T-cell (primary cell): ENCODE results near the gene SCYL1. TPM values are rescaled to one million over a fixed set of nuclear protein-coding genes. Genes with fewer than 3 reads are reported as not detected.

ENCODE experiments used
- ATAC-seq, 4 experiments: fragments of 200-7000 bp in 3 of 4; fragments of 150-1000 bp in 1 of 4; cut with Tn5 transposase; replicated peaks in 1 of 4; 1 replicate in 3 of 4; 2 replicates in 1 of 4; pipeline ENCODE4 v1.10.0; 2021; ENCODE audit warnings: moderate library complexity in 3 of 4, mild to moderate bottlenecking in 2 of 4, moderate number of reproducible peaks in 1 of 4
- CTCF ChIA-PET, 2 donors: fragments of 300-600 bp; sonication (Branson Sonifier 250); formaldehyde crosslinking; loops; one replicate each; lab custom pipeline; 2022; ENCODE audit warnings: antibody characterized with exemption in 2 of 2; lab: Charles Lee
- POLR2A ChIA-PET, 2 donors: fragments of 300-600 bp; sonication (Branson Sonifier 250); formaldehyde crosslinking; loops; one replicate each; lab custom pipeline; 2022; ENCODE audit warnings: antibody characterized with exemption in 2 of 2; lab: Charles Lee
- DNase-seq, 35 experiments: peaks; one replicate each; pipeline versions ENCODE4 v3.0.0 to v3.0.0-alpha.2; 2013 to 2023
- H3K27ac ChIP-seq: one replicate; pipeline ENCODE4 v1.5.1; 2013; ENCODE audit warnings: low read length
- H3K27me3 ChIP-seq, 2 experiments: replicated peaks in 1 of 2; 1 replicate in 1 of 2; 2 replicates in 1 of 2; pipeline versions ENCODE4 v1.6.1 to v1.7.0; 2013; ENCODE audit warnings: low read length in 1 of 2, mixed read lengths in 1 of 2; ENCODE audit not compliant: control insufficient read depth in 2 of 2, insufficient read depth in 2 of 2; ENCODE audit errors: extremely low read depth in 1 of 2
- H3K36me3 ChIP-seq, 2 donors: 1 replicate in 1 of 2; 2 replicates in 1 of 2; pipeline versions ENCODE4 v1.6.1 to v1.7.0; 2013; ENCODE audit warnings: low read length in 1 of 2; ENCODE audit not compliant: control insufficient read depth in 2 of 2, insufficient read depth in 1 of 2; ENCODE audit errors: extremely low read depth in 1 of 2
- H3K4me1 ChIP-seq, 2 experiments: 1 replicate in 1 of 2; 2 replicates in 1 of 2; pipeline versions ENCODE4 v1.6.1 to v1.7.0; 2013; ENCODE audit warnings: low read length in 2 of 2, mixed read lengths in 1 of 2; ENCODE audit not compliant: insufficient read depth in 2 of 2, control insufficient read depth in 1 of 2; ENCODE audit errors: extremely low read depth in 1 of 2
- H3K4me3 ChIP-seq, 2 donors: 1 replicate in 1 of 2; 2 replicates in 1 of 2; pipeline versions ENCODE4 v1.5.1 to v1.7.0; 2013; ENCODE audit warnings: mild to moderate bottlenecking in 2 of 2, low read length in 1 of 2, moderate library complexity in 1 of 2; ENCODE audit not compliant: control insufficient read depth in 1 of 2; ENCODE audit errors: extremely low read depth in 1 of 2
- H3K9me3 ChIP-seq: 2 replicates; pipeline ENCODE4 v1.7.0; 2013
- H3K27ac Mint-ChIP-seq, 2 donors: one replicate each; pipeline ENCODE4 v1.8.0; 2020 to 2021; ENCODE audit warnings: mild to moderate bottlenecking in 2 of 2, mixed read lengths in 2 of 2
- H3K27me3 Mint-ChIP-seq, 2 donors: one replicate each; pipeline ENCODE4 v1.8.0; 2021 to 2022; ENCODE audit warnings: mixed read lengths in 2 of 2
- H3K36me3 Mint-ChIP-seq: one replicate; pipeline ENCODE4 v1.8.0; 2021; ENCODE audit warnings: mixed read lengths
- H3K4me1 Mint-ChIP-seq, 3 donors: one replicate each; pipeline ENCODE4 v1.8.0; 2020 to 2022; ENCODE audit warnings: mixed read lengths in 3 of 3, mild to moderate bottlenecking in 1 of 3
- H3K4me3 Mint-ChIP-seq, 3 donors: one replicate each; pipeline ENCODE4 v1.8.0; 2020 to 2022; ENCODE audit warnings: mild to moderate bottlenecking in 3 of 3, mixed read lengths in 3 of 3, moderate library complexity in 3 of 3
- H3K9me3 Mint-ChIP-seq, 3 donors: one replicate each; pipeline ENCODE4 v1.8.0; 2020 to 2022; ENCODE audit warnings: mixed read lengths in 3 of 3
- WGBS: methylation state at CpG from one replicate; pipeline ENCODE4 v1.1.5; 2013; ENCODE audit warnings: missing lambda C conversion rate; ENCODE audit not compliant: insufficient coverage; 5-methylcytosine and 5-hydroxymethylcytosine counted together
- total RNA-seq, 35 experiments: library from RNA in 6 of 35; stranded (reverse) in 6 of 35; fragments of 120-200 nt in 1 of 35; gene quantifications; one replicate each; pipeline versions ENCODE4 v1.2.1 to v1.2.4 and lab custom pipeline; 2013 to 2026

Gene SCYL1
- total RNA-seq, 5 donors from 2014 or later (not counting 1 experiment from before 2014, with no cell fraction given) = 66.4 to 96.8 (median 76.8) TPM

DNA sequence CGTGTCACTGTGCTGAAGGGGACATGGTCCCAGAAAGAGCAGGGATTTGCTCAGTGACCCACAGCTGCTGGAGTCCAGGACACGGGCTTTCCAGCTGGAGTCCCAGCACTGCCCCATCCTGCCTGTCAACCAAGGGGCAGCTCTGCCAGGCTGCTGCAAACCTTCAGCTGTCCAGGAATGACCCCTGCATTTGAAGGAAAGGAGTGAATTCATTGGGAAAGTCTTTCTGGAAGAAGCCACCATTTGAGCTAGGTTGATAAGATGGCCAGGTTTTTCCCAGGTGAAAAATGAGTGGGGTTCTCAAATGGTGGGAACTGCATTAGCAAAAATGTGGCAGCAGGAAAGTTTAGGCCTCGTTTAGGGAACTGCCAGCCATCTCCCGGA lies 61.4 kb downstream of the SCYL1 start:
- Mint-ChIP-seq H3K4me3 (no peak overlapping the region), H3K36me3 (peaks cover 17% of the 10 kb centered on the region), H3K27ac (peak overlapping the region; percentile 49 to 66), H3K9me3 (no peaks in the 10 kb centered on the region), H3K4me1 (peaks cover 22 to 41% (median 32%) of the 10 kb centered on the region in 3 donors), H3K27me3 (no peaks in the 10 kb centered on the region)
- ChIA-PET CTCF (no interaction called here), POLR2A (interaction anchor here in 1 of 2 donors (0.6 kb wide), 1 partner anchor 302 kb away, joined by 3 read pairs; the partner anchor contains the start of gene FIBP)
- ATAC-seq (no peak), DNase-seq (no peak)
- H3K4me1 ChIP-seq = peaks cover 4 to 31% of the 10 kb centered on the region in 2 experiments
- H3K27ac ChIP-seq = no peak overlapping the region
- peaks cover 9 to 63% of the 10 kb centered on the region in 2 donors for H3K36me3 ChIP-seq
- 95% methylated on average over 4 of the region's 4 CpGs for WGBS
- H3K9me3 ChIP-seq = no peaks in the 10 kb centered on the region
- no peak overlapping the region for H3K4me3 ChIP-seq
- H3K27me3 ChIP-seq = no peaks in the 10 kb centered on the region

DNA sequence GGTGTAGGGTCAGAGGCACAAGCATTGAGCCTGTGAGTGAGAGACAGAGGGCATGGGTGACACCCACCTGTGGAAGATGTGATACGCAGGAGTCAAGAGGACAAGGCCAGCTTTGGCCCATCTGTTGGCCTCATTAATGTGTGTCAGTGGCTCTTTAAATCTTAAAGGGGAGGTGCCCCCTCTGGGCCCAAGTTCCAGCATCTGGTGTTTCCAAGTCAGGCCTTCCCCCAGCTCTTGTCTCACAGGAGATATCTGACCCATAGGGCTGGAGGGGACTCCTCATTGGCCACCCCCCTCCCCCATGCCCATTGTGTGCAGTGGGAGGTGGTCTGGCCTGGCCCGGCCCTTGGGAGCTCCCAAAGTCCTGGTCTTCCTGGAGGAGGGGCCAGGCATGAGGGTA lies 61.8 kb downstream of the SCYL1 start:
- Mint-ChIP-seq H3K9me3 (no peaks in the 10 kb centered on the region), H3K4me3 (no peak overlapping the region), H3K4me1 (peaks cover 22 to 41% (median 32%) of the 10 kb centered on the region in 3 donors), H3K27ac (peak overlapping the region; percentile 49 to 66), H3K27me3 (no peaks in the 10 kb centered on the region), H3K36me3 (peaks cover 17% of the 10 kb centered on the region)
- H3K4me1 ChIP-seq = peaks cover 4 to 31% of the 10 kb centered on the region in 2 experiments
- no peak for DNase-seq
- 80% methylated on average over 1 of the region's 2 CpGs for WGBS
- ChIA-PET CTCF (interaction anchor here (0.5 to 1.9 kb wide), 5 partner anchors 9 to 259 kb away, joined by 3 to 7 read pairs (median 6); partner anchors contain the start of gene EHBP1L1 (in 1 of the 2)), POLR2A (interaction anchor here in 1 of 2 donors (0.6 kb wide), 1 partner anchor 301 kb away, joined by 3 read pairs; the partner anchor contains the start of gene FIBP)
- no peak overlapping the region for H3K4me3 ChIP-seq
- peaks cover 9 to 62% of the 10 kb centered on the region in 2 donors for H3K36me3 ChIP-seq
- no peak overlapping the region for H3K27ac ChIP-seq
- no peak for ATAC-seq
- H3K27me3 ChIP-seq = no peaks in the 10 kb centered on the region
- no peaks in the 10 kb centered on the region for H3K9me3 ChIP-seq

Other genes with a start within 250 kb of the SCYL1 start
- 1 to 10 TPM in 2 of 5 donors, under 1 TPM in 3; 0.69 to 2.4 (median 0.79) TPM for gene CDC42EP2, start 210.2 kb upstream of the SCYL1 start, total RNA-seq
- gene DPF2, start 191.2 kb upstream of the SCYL1 start, total RNA-seq = 10 to 100 TPM; 57.9 to 95.4 (median 91.7) TPM
- 1 to 10 TPM in 2 of 5 donors, under 1 TPM in 3; 0.48 to 1.3 (median 0.92) TPM for gene TIGD3, start 170.3 kb upstream of the SCYL1 start, total RNA-seq
- gene SLC25A45, start 142.4 kb upstream of the SCYL1 start, total RNA-seq = 10 to 100 TPM; 18.7 to 72.2 (median 22.6) TPM
- gene FRMD8, start 138.4 kb upstream of the SCYL1 start, total RNA-seq = 10 to 100 TPM; 35.6 to 79.1 (median 77.8) TPM
- gene NEAT1, start 102.3 kb upstream of the SCYL1 start, total RNA-seq = 1,000 to 10,000 TPM in 1 of 5 donors, 100 to 1,000 TPM in 4; 368 to 1,017 (median 906) TPM
- over 10,000 TPM; 21,382 to 33,585 (median 22,045) TPM for gene MALAT1, start 26.0 kb upstream of the SCYL1 start, total RNA-seq
- 100 to 1,000 TPM; 200 to 364 (median 284) TPM for gene LTBP3, start 33.3 kb downstream of the SCYL1 start, total RNA-seq
- 10 to 100 TPM; 32.5 to 36.9 (median 34.5) TPM for gene ZNRD2, start 45.4 kb downstream of the SCYL1 start, total RNA-seq
- 10 to 100 TPM; 36.3 to 72.9 (median 69.3) TPM for gene FAM89B, start 47.5 kb downstream of the SCYL1 start, total RNA-seq
- gene EHBP1L1, start 51.0 kb downstream of the SCYL1 start, total RNA-seq = 100 to 1,000 TPM; 115 to 170 (median 150) TPM
- 1 to 10 TPM; 2.3 to 8.0 (median 3.6) TPM for gene KCNK7, start 70.7 kb downstream of the SCYL1 start, total RNA-seq
- 100 to 1,000 TPM in 2 of 5 donors, 10 to 100 TPM in 3; 60.8 to 110 (median 84.0) TPM for gene MAP3K11, start 89.1 kb downstream of the SCYL1 start, total RNA-seq
- gene PCNX3, start 90.7 kb downstream of the SCYL1 start, total RNA-seq = 10 to 100 TPM; 54.2 to 74.7 (median 66.8) TPM
- 100 to 1,000 TPM; 179 to 285 (median 200) TPM for gene SIPA1, start 113.0 kb downstream of the SCYL1 start, total RNA-seq
- gene RELA, start 137.8 kb downstream of the SCYL1 start, total RNA-seq = 100 to 1,000 TPM; 155 to 302 (median 172) TPM
- gene KAT5, start 187.2 kb downstream of the SCYL1 start, total RNA-seq = 100 to 1,000 TPM in 4 of 5 donors, 10 to 100 TPM in 1; 99.9 to 111 (median 104) TPM
- 10 to 100 TPM; 35.8 to 77.4 (median 70.7) TPM for gene RNASEH2C, start 195.7 kb downstream of the SCYL1 start, total RNA-seq